Esophagus squamous epithelium (tissue), 5 donors: ENCODE data around the gene SH3PXD2B. TPM values are rescaled to one million over a fixed set of nuclear protein-coding genes. Genes with fewer than 3 reads are reported as not detected.

ENCODE experiments used
- DNase-seq: peaks from one replicate; lab custom pipeline; 2025; lab: John Stamatoyannopoulos, UW
- H3K27ac ChIP-seq, 4 donors: fragments of 200-600 bp; sonication (generic); one replicate each; pipeline ENCODE4 v1.5.1; 2016 to 2019; ENCODE audit warnings: mild to moderate bottlenecking in 1 of 4
- H3K27me3 ChIP-seq, 4 donors: fragments of 200-600 bp; sonication (generic); 1 replicate in 3 of 4; 2 replicates in 1 of 4; pipeline versions ENCODE4 v1.5.1 to v1.6.0; 2017 to 2021; ENCODE audit warnings: antibody characterized with exemption in 1 of 4
- H3K36me3 ChIP-seq, 3 donors: fragments of 200-600 bp; sonication (generic); one replicate each; pipeline ENCODE4 v1.5.1; 2016 to 2019
- H3K4me1 ChIP-seq, 3 donors: fragments of 200-600 bp; sonication (generic); one replicate each; pipeline ENCODE4 v1.5.1; 2017 to 2019
- H3K4me3 ChIP-seq, 4 donors: fragments of 200-600 bp; sonication (generic); 1 replicate in 3 of 4; 2 replicates in 1 of 4; pipeline ENCODE4 v1.5.1; 2016 to 2019; ENCODE audit warnings: mild to moderate bottlenecking in 2 of 4, moderate library complexity in 1 of 4
- H3K9me3 ChIP-seq, 3 donors: fragments of 200-600 bp; sonication (generic); one replicate each; pipeline ENCODE4 v1.5.1; 2016 to 2019
- CTCF ChIP-seq, 6 experiments: fragments of 450-650 bp in 4 of 6; fragments of 200-600 bp in 2 of 6; sonication (generic) in 2 of 6; IDR thresholded peaks; one replicate each; pipeline ENCODE4 v1.5.1; 2016 to 2019; ENCODE audit warnings: antibody characterized with exemption in 6 of 6, mild to moderate bottlenecking in 4 of 6, moderate library complexity in 4 of 6
- POLR2A ChIP-seq, 4 donors: fragments of 450-650 bp; IDR thresholded peaks; one replicate each; pipeline ENCODE4 v1.6.1; 2017; ENCODE audit warnings: antibody characterized with exemption in 4 of 4, mild to moderate bottlenecking in 4 of 4, moderate library complexity in 3 of 4
- WGBS, 2 donors: methylation state at CpG; one replicate each; pipeline ENCODE4 v1.1.5; 2018; 5-methylcytosine and 5-hydroxymethylcytosine counted together
- intact Hi-C: fragments of 100-400 bp; cut with DNase I; formaldehyde crosslinking; loops from one replicate; pipeline ENCODE4 v1.15.0; 2022
- total RNA-seq, 4 donors: library from RNA; depleted of rRNA; stranded (reverse); fragments of >200 nt; gene quantifications; one replicate each; pipeline ENCODE4 v1.1.0, GENCODE V29; 2016
- donor health status: DM: yes; HTN: yes; CAD: no.

SH3PXD2B gene
- total RNA-seq, 4 donors from 2014 or later = 7.1 to 22.1 (median 13.8) TPM

GRCh38 chr5:172437445-172438318, 16.6 kb downstream of the SH3PXD2B start:
- Histone ChIP-seq H3K9me3 (no peaks in the 10 kb centered on the region), H3K27me3 (no peaks in the 10 kb centered on the region), H3K4me3 (no peak overlapping the region), H3K4me1 (peaks cover 6 to 56% (median 29%) of the 10 kb centered on the region in 3 donors), H3K27ac (peak overlapping the region; percentile 46 to 87 (median 74)), H3K36me3 (peaks cover 0 to 7% (median 0%) of the 10 kb centered on the region in 3 donors)
- TF ChIP-seq CTCF (IDR thresholded peaks at IDR 0.05) = no peak
- TF ChIP-seq POLR2A (IDR thresholded peaks at IDR 0.05) = peak in 1 of 4 donors; percentile 42
- intact Hi-C loops = no loop called here
- DNase-seq = no peak
- WGBS, 2 donors = 54 to 62% methylated on average over 13 to 14 of the region's 14 CpGs

GRCh38 chr5:172436879-172437369, 17.4 kb downstream of the SH3PXD2B start:
- Histone ChIP-seq H3K4me3 (no peak overlapping the region), H3K4me1 (peaks cover 6 to 63% (median 33%) of the 10 kb centered on the region in 3 donors), H3K9me3 (no peaks in the 10 kb centered on the region), H3K27me3 (no peaks in the 10 kb centered on the region), H3K36me3 (peaks cover 0 to 10% (median 0%) of the 10 kb centered on the region in 3 donors), H3K27ac (peak overlapping the region; percentile 29 to 87 (median 74))
- DNase-seq = no peak
- WGBS, 2 donors = 71 to 77% methylated on average over 8 to 9 of the region's 9 CpGs
- no peak for TF ChIP-seq CTCF (IDR thresholded peaks at IDR 0.05)
- TF ChIP-seq POLR2A (IDR thresholded peaks at IDR 0.05) = no peak
- intact Hi-C loops = no loop called here

- no peaks in the 10 kb centered on the region for H3K9me3 ChIP-seq
- H3K27ac ChIP-seq = peak overlapping the region; percentile 29 to 87 (median 74)
- H3K4me3 ChIP-seq = no peak overlapping the region
- intact Hi-C loops = no loop called here
- no peaks in the 10 kb centered on the region for H3K27me3 ChIP-seq
- WGBS, 2 donors = 91 to 92% methylated on average over 2 to 9 of the region's 12 CpGs
- TF ChIP-seq CTCF (IDR thresholded peaks at IDR 0.05) (no peak), POLR2A (IDR thresholded peaks at IDR 0.05) (no peak)
- H3K4me1 ChIP-seq = peaks cover 6 to 69% (median 33%) of the 10 kb centered on the region in 3 donors
- DNase-seq = no peak
- H3K36me3 ChIP-seq = peaks cover 0 to 10% (median 0%) of the 10 kb centered on the region in 3 donors
Measured at GRCh38 chr5:172436078-172436878, 18.0 kb downstream of the SH3PXD2B start.

GRCh38 chr5:172435362-172436077, 18.8 kb downstream of the SH3PXD2B start:
- peaks cover 6 to 77% (median 35%) of the 10 kb centered on the region in 3 donors for H3K4me1 ChIP-seq
- WGBS, 2 donors = 67 to 74% methylated on average over 5 to 8 of the region's 8 CpGs
- TF ChIP-seq CTCF (IDR thresholded peaks at IDR 0.05) (no peak), POLR2A (IDR thresholded peaks at IDR 0.05) (no peak)

More at GRCh38 chr5:172435362-172436077, 18.8 kb downstream of the SH3PXD2B start:
- no peak for DNase-seq
- H3K27ac ChIP-seq = peak overlapping the region in 3 of 4 donors; percentile 70 to 87 (median 79)
- no peaks in the 10 kb centered on the region for H3K27me3 ChIP-seq
- intact Hi-C loops = no loop called here
- no peaks in the 10 kb centered on the region for H3K9me3 ChIP-seq
- H3K4me3 ChIP-seq = no peak overlapping the region
- H3K36me3 ChIP-seq = peaks cover 0 to 10% (median 0%) of the 10 kb centered on the region in 3 donors
